Activated naive CD4-positive, alpha-beta T cell treated with anti-CD3 and anti-CD28 coated beads, Interleukin-2, amount 50 U/mL, for 72 hours (primary cell): Measurements from ENCODE around the gene RBM44. TPM values are rescaled to one million over a fixed set of nuclear protein-coding genes. Genes with fewer than 3 reads are reported as not detected.
A peak's percentile ranks its signal among the peaks of the same experiment; 100 is the strongest.
"Not testable (repeated sequence)": the region's sequence is repeated elsewhere in the genome, so short reads cannot be mapped to it uniquely, and the experiment has no call there.

Experiments used
- ATAC-seq, 2 donors: fragments of 150-1000 bp; cut with Tn5 transposase; 2 replicates each; pipeline ENCODE4 v1.10.0; 2021; ENCODE audit warnings: mild to moderate bottlenecking in 2 of 2, moderate library complexity in 2 of 2
- DNase-seq, 2 donors: peaks; one replicate each; pipeline ENCODE4 v3.0.0; 2021 to 2022; ENCODE audit warnings: low spot score in 2 of 2
- H3K27ac Mint-ChIP-seq, 2 donors: one replicate each; pipeline ENCODE4 v1.8.0; 2022; ENCODE audit warnings: mild to moderate bottlenecking in 2 of 2, mixed read lengths in 2 of 2
- H3K36me3 Mint-ChIP-seq, 2 donors: one replicate each; pipeline ENCODE4 v1.8.0; 2022; ENCODE audit warnings: mixed read lengths in 2 of 2
- H3K9me3 Mint-ChIP-seq, 2 donors: one replicate each; pipeline ENCODE4 v1.8.0; 2022; ENCODE audit warnings: mixed read lengths in 2 of 2
- total RNA-seq, 2 donors: library from RNA; stranded (reverse); gene quantifications; one replicate each; pipeline ENCODE4 v1.2.3, GENCODE V29; 2022

The RBM44 gene
- total RNA-seq, 2 donors from 2014 or later: 1.0 to 2.4 TPM

DNA sequence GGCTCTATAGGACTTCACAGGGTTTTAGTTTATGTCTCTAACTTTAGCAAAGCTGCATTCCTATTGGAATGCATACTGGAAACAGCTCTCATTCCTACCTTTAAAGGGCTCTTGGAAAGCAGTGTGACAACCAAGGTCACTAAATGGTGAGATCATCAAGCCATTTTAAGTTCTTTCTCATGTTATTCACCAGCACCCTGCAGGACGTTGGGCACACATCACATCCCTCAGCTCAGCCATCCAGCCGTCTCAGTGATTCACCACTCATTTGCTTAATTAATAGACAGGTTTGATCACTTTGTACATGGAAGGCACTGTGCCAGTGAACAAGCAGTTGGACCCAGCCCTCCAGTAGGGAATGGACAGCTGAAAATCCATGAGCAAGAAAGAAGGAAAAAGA, 32.2 kb upstream of the RBM44 start:
- Mint-ChIP-seq H3K36me3 (peaks cover 0 to 7% of the 10 kb centered on the region in 2 donors), H3K27ac (no peak overlapping the region), H3K9me3 (no peaks in the 10 kb centered on the region)

GRCh38 chr2:237772513-237772912, 26.1 kb upstream of the RBM44 start:
- DNase-seq (no peak), ATAC-seq (no peak)
- Mint-ChIP-seq H3K36me3 (peaks cover 21 to 30% of the 10 kb centered on the region in 2 donors), H3K27ac (peak overlapping the region; percentile 27 to 73), H3K9me3 (no peaks in the 10 kb centered on the region)

More for the DNA sequence above, 32.2 kb upstream of the RBM44 start:
- ATAC-seq (no peak), DNase-seq (no peak)

DNA sequence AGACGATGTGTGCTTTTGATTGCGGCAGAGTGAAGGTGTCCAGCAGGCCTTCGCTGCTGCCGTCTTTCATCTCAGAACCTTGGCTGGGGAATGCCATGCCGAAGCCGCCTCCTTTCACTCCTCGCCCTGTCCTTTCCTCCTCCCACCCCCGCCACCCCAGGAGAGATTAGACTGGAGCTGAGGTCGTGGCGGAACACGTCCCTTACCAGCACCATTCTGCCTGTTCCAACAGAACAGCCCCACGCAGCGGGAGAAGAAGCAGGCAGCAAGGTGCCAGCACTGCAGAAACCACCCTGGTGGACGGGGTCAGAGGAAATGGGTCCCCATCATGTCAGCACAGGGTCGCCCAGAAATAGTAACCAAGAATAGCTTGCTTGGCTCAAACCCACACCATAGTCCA, 24.8 kb upstream of the RBM44 start:
- no peak overlapping the region for H3K27ac Mint-ChIP-seq
- DNase-seq (no peak), ATAC-seq (no peak)
- H3K36me3 Mint-ChIP-seq: peaks cover 29 to 41% of the 10 kb centered on the region in 2 donors
- no peaks in the 10 kb centered on the region for H3K9me3 Mint-ChIP-seq

DNA sequence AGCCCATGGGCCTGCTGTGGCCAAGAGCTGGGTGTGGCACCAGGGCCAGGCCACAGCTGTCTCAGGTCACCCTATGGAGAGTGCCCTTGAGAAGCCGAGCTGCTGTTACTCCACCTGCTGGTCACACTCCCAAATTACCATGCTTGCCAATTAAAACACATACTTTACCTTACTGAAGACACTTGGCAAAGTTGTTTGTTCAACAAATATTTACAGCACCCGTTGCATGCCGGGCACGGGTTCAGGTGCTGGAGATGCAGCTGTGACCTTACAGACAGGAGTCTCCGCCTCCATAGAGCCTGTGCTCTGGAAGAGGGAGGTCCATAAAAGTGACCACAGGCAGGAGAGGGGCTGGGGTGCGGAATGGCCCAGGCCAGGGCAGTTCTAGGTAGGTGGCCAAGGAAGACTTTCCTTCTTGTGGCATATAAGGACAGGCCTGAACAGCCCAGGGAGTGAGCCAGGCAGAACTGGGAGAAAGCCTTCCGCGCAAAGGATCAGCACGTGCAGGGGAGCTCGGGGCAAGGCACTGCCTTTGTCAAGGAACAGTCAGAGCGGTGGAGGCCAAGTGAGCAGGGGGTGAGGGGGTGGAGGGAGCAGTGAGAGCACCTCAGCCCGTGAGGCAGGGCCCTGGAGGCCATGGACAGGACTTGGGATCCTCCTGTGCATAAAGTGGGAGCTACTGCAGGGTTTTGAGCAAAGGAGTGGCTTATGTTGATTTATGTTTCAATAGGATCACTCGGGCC, 23.6 kb upstream of the RBM44 start:
- Mint-ChIP-seq H3K27ac (peak overlapping the region; percentile 72 to 81), H3K36me3 (peaks cover 40 to 51% of the 10 kb centered on the region in 2 donors), H3K9me3 (no peaks in the 10 kb centered on the region)
- peak in 1 of 2 donors; percentile 53 for DNase-seq
- ATAC-seq: peak; percentile 75 to 79

- Mint-ChIP-seq H3K36me3 (peaks cover 60 to 83% of the 10 kb centered on the region in 2 donors), H3K27ac (no peak overlapping the region), H3K9me3 (peaks cover 0 to 3% of the 10 kb centered on the region in 2 donors)
- ATAC-seq (no peak), DNase-seq (no peak)
Measured at GRCh38 chr2:237779521-237779920, 19.1 kb upstream of the RBM44 start.

GRCh38 chr2:237782181-237782580, 16.4 kb upstream of the RBM44 start:
- H3K9me3 Mint-ChIP-seq: peaks cover 3 to 19% of the 10 kb centered on the region in 2 donors
- peak overlapping the region in 1 of 2 donors; percentile 52 for H3K27ac Mint-ChIP-seq
- H3K36me3 Mint-ChIP-seq: peaks cover 64 to 86% of the 10 kb centered on the region in 2 donors
- DNase-seq (no peak), ATAC-seq (peak in 1 of 2 donors; percentile 13)

DNA sequence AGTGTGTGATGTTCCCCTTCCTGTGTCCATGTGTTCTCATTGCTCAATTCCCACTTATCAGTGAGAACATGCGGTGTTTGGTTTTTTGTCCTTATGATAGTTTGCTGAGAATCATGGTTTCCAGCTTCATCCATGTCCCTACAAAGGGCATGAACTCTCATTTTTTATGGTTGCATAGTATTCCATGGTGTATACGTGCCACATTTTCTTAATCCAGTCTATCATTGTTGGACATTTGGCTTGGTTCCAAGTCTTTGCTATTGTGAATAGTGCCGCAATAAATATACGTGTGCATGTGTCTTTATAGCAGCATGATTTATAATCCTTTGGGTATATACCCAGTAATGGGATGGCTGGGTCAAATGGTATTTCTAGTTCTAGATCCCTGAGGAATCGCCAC, 14.9 kb upstream of the RBM44 start:
- Mint-ChIP-seq H3K36me3 (peaks cover 57 to 76% of the 10 kb centered on the region in 2 donors), H3K9me3 (peaks cover 3 to 19% of the 10 kb centered on the region in 2 donors)
- not testable (repeated sequence) for ATAC-seq, H3K27ac Mint-ChIP-seq, DNase-seq

DNA sequence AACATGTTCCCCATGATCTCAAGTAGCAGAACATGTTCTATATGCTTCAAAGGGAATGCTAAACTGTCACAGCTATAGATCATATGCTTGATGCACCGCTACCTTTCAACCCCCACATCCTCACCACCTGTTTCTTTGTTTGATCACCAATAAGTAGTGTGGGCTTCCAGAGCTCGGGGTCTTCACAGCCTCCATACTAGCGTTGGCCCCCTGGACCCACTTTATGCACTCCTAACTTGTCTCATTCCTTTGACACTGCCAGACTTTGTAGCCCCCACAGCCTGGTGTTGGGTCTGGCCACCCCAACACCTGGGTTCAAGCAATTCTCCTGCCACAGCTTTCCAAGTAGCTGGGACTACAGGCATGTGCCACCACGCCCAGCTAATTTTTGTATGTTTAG, 11.6 kb upstream of the RBM44 start:
- Mint-ChIP-seq H3K9me3 (peaks cover 3 to 19% of the 10 kb centered on the region in 2 donors), H3K36me3 (peaks cover 33 to 47% of the 10 kb centered on the region in 2 donors), H3K27ac (peak overlapping the region in 1 of 2 donors; percentile 64)
- DNase-seq: no peak
- no peak for ATAC-seq

GRCh38 chr2:237790353-237790752, 8.2 kb upstream of the RBM44 start:
- peak in 1 of 2 donors; percentile 53 for ATAC-seq
- Mint-ChIP-seq H3K27ac (no peak overlapping the region), H3K9me3 (peaks cover 3 to 13% of the 10 kb centered on the region in 2 donors)

DNA sequence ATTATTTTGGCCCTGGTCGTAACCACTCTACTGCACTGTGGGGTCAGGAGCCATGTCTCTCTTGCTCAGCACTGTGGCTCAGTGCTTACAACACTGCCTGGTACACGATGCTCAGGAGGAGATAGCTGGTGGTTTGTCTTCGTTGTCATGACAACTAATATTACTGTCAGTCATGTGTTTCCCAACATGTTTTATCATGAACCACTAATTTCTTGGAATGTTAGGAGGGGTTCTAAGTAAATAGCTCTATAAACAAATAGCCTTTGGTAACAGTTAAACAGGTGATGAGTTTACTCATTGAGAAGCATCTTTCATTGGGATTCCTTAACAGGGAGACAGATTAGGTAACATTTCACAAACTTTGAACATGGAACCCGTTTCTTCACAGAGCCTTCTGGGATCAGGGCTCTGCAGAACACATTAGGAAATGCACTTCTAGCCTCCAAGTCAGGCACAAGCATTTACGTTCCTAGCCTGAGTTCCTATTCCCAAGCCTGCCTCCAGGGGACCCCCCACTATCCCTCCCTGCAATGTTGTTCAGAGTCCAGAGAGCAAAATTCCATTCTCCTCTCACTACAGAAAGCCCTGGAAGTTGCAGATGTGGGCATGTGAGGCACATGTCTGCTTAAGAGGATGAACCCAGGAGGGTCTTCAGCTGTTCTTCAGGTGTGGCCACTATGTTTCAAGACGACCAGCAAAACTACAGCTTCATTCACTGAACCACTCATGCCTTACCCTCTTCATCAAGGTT, 6.4 kb upstream of the RBM44 start:
- ATAC-seq: no peak
- Mint-ChIP-seq H3K9me3 (no peaks in the 10 kb centered on the region), H3K36me3 (peaks cover 4 to 5% of the 10 kb centered on the region in 2 donors), H3K27ac (no peak overlapping the region)
- DNase-seq: no peak

More at GRCh38 chr2:237790353-237790752, 8.2 kb upstream of the RBM44 start:
- no peak for DNase-seq
- H3K36me3 Mint-ChIP-seq: peaks cover 19% of the 10 kb centered on the region in 2 donors

GRCh38 chr2:237797253-237797652, 1.3 kb upstream of the RBM44 start:
- ATAC-seq: no peak
- no peak for DNase-seq
- Mint-ChIP-seq H3K9me3 (peaks cover 0 to 7% of the 10 kb centered on the region in 2 donors), H3K36me3 (peaks cover 0 to 8% of the 10 kb centered on the region in 2 donors), H3K27ac (no peak overlapping the region)

DNA sequence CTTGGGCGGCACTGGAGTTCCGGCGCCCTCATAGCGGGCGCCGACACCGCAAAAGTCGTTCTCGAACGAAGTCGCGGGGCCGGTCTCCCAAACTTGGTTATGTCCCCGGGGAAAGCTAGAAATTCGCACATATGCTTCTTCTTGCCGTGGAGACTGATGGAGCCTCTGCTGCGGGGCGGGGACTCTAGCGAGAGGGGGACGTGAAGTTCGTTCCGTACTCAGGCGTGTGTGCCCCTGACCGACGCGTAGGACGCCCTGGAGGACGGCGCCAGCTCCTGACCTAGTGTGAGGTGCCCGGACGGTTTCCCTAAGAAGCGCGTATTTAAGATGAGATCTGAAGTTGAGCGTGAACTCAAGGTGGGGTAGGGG, 465 bp downstream of the RBM44 start:
- Mint-ChIP-seq H3K27ac (no peak overlapping the region), H3K36me3 (peaks cover 0 to 8% of the 10 kb centered on the region in 2 donors), H3K9me3 (peaks cover 0 to 7% of the 10 kb centered on the region in 2 donors)
- no peak for DNase-seq
- no peak for ATAC-seq

DNA sequence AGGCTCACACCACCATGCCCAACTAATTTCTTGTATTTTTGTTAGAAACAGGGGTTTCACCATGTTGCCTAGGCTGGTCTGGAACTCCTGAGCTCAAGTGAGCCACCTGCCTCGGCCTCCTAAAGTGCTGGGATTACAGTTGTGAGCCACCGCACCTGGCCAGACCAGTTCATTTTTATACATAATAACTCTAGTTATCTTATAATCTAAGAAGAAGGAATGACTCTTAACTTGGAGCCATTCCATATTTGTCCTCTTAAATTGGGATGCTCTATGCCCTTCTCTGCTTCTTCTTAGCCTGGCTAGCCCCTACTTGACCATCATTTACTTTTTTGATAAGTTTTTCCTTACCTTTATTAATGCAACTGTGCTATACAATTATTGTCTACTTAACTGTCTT, 2.9 kb downstream of the RBM44 start:
- no peak for DNase-seq
- Mint-ChIP-seq H3K27ac (no peak overlapping the region), H3K36me3 (peaks cover 0 to 8% of the 10 kb centered on the region in 2 donors), H3K9me3 (peaks cover 0 to 7% of the 10 kb centered on the region in 2 donors)
- no peak for ATAC-seq

DNA sequence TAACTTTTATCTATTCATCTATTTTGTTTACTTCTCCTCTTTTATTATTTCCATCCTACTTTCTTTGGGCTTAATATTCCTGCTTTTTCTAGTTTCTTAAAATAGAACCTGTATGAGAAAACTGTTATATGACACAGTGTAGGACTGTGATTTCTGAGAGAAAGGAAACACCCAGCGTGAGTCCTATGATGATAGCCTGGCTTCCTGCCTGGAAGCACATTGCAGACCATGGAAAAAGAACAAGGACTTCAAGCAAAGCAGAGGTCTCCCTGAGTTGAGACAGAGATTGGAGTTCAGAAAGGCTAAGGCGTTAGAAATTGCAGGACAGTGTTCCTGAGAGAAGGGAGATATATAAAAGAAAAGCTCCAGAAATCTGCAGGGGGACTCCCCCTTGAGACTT, 7.8 kb downstream of the RBM44 start:
- Mint-ChIP-seq H3K36me3 (no peaks in the 10 kb centered on the region), H3K27ac (no peak overlapping the region), H3K9me3 (no peaks in the 10 kb centered on the region)
- DNase-seq (no peak), ATAC-seq (no peak)

DNA sequence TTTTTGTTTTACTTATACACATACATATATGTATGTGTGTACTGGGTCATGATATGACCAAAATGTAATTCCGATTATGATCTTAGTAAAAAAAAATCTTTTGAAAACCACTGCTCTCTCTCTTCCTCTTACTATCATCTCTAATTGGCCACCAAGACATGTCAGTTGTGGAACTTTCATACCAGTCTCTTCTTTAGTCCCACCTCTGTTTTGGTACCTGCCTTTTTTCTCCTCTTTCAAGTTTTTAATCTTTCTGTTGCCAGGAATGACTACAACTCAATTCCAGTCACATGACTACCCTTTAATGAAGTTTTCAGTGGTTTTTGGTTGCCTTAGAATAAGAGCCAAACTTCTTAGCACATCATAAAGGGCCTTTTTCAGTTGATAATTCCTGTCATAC, 17.1 kb downstream of the RBM44 start:
- H3K9me3 Mint-ChIP-seq: peaks cover 0 to 5% of the 10 kb centered on the region in 2 donors
- ATAC-seq (peak; percentile 93 to 96), DNase-seq (no peak)
- peak overlapping the region in 1 of 2 donors; percentile 24 for H3K27ac Mint-ChIP-seq
- H3K36me3 Mint-ChIP-seq: no peaks in the 10 kb centered on the region

DNA sequence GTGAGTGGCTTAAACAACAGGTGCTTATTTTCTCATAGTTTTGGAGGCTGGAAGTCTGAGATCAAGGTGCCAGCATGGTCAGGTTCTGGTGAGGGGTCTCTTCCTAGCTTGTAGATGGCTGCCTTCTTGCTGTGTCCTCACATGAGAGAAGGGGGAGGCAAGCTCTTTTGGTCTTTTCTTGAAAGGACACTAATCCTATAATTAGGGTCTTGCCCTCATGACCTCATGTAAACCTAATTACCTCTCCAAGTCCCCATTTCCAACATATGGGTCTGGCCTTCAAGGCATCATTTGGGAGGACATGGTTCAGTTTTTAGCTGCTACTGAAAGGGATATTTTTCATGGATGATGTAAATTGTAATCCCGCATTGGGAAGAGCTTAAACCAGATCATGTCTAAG, 18.0 kb downstream of the RBM44 start:
- Mint-ChIP-seq H3K9me3 (peaks cover 0 to 5% of the 10 kb centered on the region in 2 donors), H3K36me3 (no peaks in the 10 kb centered on the region), H3K27ac (no peak overlapping the region)
- DNase-seq: no peak
- no peak for ATAC-seq

GRCh38 chr2:237818066-237818473, 19.5 kb downstream of the RBM44 start:
- no peak for ATAC-seq
- no peak for DNase-seq
- H3K36me3 Mint-ChIP-seq: no peaks in the 10 kb centered on the region
- peaks cover 0 to 5% of the 10 kb centered on the region in 2 donors for H3K9me3 Mint-ChIP-seq
- no peak overlapping the region for H3K27ac Mint-ChIP-seq
